A549 treated with RU486 at 1 μM for 4 hours (cell line): Measurements from ENCODE around the gene LCOR. TPM values are rescaled to one million over a fixed set of nuclear protein-coding genes. Genes with fewer than 3 reads are reported as not detected.

Source experiments
- total RNA-seq: library from RNA; stranded (reverse); fragments of 200-300 nt; extraction: Qiagen RNA extraction; gene quantifications from 5 replicates; pipeline ENCODE4 v1.2.3, GENCODE V29; 2022; ENCODE audit warnings: low read depth

Gene LCOR
- 3.1 to 9.2 TPM (median 8.1 TPM) in 5 replicates for total RNA-seq

DNA sequence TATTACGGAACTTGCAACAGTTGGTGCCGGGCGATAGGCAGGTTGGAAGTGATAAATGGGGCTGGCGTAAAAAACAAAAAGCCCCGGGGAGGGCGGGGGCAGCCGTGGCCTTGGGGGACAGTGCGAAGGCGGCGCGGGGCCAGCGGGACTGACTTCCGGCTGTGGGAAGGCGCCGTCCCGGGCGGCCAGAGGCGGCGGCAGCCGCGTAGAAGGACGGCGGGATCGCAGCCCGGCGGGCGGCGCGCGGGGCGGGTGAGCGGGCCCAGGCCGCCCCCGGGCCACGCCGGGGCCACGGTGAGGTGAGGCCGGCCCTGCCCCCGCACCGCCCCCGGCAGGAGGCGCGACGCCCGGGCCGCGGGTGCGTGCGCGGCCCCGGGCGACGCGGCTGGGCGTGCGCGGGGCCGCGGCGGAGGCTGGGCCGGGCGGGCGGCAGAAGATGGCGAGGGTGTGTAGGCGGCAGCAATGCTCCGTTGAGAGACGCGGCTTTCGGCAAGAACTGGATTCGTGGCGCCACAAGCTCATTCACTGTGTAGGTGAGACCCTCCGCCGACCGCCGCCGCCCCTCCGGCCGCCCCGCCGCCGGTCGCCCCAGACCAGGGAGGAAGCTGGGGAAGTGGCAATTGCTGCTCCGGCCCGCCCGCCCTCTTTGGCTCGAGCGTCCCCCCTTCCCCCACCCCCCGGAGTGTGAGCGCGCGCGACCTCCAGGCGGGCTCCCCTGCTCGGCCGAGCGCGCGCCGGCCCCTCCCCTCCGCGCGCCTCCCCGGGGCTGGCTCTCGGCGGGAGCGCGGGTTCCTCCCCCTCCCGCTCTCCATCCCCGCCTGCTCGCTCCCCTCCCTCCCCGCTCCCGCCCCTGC, at the start of gene LCOR:
LCOR (plus strand) TSS at position 432 of the 854 bp plus-strand sequence. CDS start 116,760 bp downstream, outside the sequence.

Other genes starting within 250 kb of the LCOR start
- gene TM9SF3, start 245.3 kb upstream of the LCOR start, total RNA-seq: 31.1 to 99.0 TPM (median 89.0 TPM) in 5 replicates
- gene PIK3AP1, start 111.8 kb upstream of the LCOR start, total RNA-seq: 0.57 to 0.92 TPM (median 0.79 TPM) in 5 replicates